HG02973 (cell line): ENCODE data around the gene WDR4.
"Not testable (repeated sequence)": the region's sequence is repeated elsewhere in the genome, so short reads cannot be mapped to it uniquely, and the experiment has no call there.

Experiments
- ATAC-seq: cut with Tn5 transposase; IDR thresholded peaks from one replicate; pipeline ENCODE4 v1.9.1; 2021; ENCODE audit warnings: moderate library complexity; ENCODE audit not compliant: unreplicated experiment

WDR4 gene

DNA sequence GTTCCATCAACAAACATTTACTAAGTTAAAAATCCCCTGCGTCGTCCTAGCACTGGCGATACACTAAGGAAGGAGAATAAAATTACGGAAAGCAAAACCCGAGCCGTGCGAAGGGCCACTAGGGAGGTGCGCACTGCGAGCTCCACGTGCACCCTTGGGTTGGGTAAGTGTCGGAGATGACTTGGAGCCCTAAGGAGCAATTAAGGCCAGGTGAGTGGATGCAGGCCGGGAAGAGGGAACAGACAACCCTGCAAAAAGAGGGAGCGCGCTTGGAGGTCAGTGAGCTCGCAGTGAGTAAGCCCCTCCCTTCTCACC, 704 bp downstream of the WDR4 start:
- ATAC-seq: peak; percentile 13

DNA sequence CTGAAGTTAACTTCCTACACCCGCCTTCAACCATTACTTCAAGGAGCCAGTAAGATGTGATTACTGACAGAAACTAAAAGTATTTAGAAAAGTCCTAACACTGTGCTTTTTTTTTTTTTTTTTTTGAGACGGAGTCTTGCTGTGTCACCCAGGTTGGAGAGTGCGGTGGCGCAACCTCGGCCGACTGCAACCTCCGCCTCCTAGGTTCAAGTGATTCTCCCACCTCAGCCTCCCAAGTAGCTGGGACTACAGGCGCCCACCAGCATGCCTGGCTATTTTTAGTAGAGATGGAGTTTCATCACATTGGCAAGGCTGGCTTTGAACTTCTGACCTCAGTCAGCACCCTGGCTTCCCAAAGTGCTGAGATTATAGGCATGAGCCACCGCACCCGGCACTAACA, 3.5 kb downstream of the WDR4 start:
- ATAC-seq: not testable (repeated sequence)

GRCh38 chr21:42873096-42873495, 6.2 kb downstream of the WDR4 start:
- no peak for ATAC-seq

GRCh38 chr21:42868196-42868595, 11.1 kb downstream of the WDR4 start:
- ATAC-seq: no peak

DNA sequence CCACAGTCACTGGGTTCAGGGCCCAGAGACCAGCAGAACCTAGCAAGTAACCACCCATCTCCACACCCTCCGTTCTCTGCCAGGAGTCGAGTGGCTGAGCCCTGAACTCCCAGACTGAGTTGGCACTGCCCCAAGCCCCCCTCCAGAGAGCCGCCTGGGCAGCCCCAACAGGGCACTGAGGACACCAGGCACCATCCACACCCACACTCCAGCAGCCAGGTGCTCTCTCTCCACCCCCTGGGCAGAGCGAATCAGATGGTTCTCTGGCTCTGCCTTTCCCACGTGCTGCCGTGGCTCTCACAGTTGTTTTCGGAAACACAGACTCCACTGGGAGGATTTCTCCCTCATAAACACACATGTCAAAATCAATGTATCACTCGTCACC, 13.6 kb downstream of the WDR4 start:
- ATAC-seq: no peak

- no peak for ATAC-seq
Measured at GRCh38 chr21:42864815-42865775, 14.2 kb downstream of the WDR4 start.

GRCh38 chr21:42864286-42864685, 15.1 kb downstream of the WDR4 start:
- ATAC-seq: no peak

DNA sequence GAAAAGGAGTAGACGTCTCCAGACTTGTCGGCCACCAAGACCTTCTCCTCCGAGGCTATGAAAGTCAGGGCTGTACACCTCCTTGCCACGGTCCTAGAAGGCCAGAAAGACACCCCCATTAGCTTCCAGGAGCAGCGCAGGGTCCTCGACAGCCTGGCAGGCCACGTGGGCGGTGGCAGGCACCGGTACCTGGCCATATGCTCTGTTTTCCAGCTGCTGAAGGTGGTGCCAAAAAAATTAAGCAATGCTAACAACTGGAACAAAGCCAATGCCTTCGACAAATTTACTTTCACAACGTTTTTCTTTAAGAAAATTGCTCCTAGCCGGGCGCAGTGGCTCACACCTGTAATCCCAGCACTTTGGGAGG, 15.9 kb downstream of the WDR4 start:
- ATAC-seq: no peak

- ATAC-seq: no peak
Measured at GRCh38 chr21:42862774-42863503, 16.4 kb downstream of the WDR4 start.

- no peak for ATAC-seq
Measured at GRCh38 chr21:42861848-42862400, 17.4 kb downstream of the WDR4 start.

DNA sequence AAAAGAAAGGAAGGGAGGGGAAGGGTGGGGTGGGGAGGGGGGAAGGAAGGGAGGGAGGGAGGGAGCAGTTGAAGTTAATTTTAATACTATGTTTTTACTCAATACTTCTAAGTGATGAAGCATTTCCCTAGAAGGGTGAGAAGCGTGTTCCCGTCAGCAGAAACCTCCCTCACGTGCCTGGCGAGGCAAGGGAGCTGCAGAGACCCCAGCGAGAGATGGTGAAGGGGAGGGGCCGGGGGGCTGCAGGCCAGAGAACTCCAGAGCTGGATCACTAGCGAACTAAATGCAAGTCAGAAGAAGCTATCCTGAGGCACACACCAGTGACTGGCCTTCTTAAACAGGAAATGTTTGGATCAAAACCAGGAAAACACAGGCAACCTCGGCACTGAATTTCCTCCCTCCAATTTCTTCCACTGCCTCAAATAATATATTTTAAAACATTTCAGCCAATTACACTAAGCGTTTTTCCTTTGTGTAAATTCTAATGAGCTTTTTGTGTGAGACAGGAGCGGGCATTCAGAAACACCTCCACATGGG, 18.0 kb downstream of the WDR4 start:
- no peak for ATAC-seq

DNA sequence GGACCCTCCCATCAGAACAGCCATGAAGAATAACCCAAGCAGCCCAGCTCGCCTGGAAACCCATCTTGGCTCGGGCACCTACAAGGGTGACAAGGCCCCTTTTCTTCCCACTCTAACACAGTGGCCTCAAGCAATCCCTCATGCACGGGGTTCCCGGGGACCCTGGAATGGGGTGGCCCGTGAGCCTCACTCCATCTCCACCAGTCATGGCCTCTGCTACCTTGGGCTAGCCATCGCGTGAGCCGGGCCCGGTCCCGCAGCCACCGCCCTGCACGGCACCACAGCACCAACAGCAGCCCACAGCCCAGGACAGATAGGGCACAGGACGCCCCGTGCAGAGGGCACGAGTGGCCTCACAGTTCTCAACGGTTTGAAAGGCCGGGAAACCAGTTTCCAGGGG, 19.0 kb downstream of the WDR4 start:
- ATAC-seq: no peak

GRCh38 chr21:42859891-42860230, 19.5 kb downstream of the WDR4 start:
- ATAC-seq: no peak

DNA sequence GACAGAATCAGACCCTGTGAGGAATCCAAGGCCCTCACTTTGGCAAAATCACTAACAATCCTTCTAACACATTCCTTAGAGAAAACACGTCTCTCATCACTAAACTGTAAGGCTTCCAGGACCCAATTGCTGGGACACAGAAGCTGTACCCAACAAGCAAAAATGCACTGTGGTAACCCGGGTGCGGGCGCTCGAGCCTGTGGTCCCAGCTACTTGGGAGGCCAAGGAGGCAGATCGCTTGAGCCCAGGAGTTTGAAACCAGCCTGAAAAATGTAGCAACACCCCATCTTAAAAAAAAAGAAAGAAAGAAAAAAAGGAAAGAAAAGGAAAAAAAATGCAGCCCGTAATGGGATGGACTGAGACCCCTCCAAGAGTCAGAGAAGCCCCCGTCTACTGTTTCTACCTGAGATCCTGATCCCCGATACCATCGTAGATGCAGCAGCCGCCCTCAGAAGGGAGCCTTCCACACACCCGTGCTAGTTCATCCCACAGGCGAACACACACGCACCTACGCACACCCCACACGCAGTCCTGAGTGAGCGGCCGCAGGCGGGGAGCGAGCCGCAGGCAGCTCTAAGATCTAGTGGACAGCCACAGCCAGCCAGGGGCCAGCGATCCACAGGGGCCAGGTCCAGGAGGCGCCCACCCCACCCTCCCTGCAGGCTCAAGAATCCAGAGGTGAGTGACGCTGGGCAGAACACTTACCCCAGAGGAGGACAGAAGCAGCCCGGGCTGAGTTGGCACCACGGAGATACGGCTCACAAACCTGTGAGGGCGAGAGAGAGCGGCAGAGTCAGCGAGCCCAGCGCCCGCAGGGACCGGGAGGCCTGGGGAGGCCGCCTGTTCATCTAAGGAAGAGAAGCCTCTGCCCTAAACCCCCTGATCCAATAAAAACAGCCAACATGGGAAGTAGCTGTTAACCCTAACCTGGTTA, 20.1 kb downstream of the WDR4 start:
- ATAC-seq: no peak

DNA sequence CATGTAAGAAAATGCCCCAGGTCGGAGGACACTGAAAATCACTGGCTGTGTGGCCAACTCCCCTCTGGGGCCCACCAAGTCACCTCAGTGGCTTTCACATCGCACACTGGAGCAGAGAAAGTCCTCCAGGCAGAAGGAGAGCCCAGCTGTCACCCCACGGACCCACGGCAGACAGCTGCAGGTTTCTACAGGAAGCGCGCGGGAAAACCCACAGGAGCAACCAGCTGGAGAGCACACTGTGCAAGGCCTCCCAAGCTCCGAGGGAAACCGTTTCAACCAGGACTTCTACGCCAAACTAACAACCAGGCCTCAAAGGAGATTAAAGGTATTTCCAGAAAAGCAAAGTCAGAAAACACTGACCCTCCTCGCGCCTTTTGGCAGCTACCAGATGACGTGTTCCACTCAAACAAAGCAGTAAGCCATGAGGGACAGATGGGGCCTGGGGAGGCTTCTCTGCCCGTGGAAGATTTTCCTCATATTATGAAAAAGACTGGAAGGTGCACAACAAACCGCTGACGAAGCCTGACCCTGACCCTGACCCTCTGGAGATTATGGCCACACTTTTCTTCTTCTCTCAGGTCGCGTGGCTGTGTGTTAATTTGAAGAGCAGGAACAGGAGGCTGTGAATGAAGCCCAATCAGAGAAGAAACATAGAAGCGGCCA, 21.0 kb downstream of the WDR4 start:
- ATAC-seq: no peak

DNA sequence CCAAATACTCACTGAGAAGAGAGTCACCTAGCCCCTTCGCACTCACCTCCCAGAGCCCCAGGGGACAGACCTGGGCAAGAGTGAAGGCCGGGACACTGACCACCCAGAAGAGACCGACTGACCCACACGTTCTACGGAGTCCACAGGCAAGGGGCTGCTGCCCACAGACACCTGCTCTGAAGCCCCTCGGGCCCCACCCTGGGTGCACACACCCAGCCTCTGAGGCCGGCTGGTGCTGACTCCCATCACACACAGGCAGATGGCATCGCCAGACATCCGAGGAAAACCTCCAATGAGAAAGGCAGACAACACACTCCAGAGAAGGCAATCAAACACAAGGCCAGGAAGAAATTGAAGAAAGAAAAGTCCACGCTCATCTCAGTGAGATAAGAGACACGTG, 22.1 kb downstream of the WDR4 start:
- ATAC-seq: no peak

DNA sequence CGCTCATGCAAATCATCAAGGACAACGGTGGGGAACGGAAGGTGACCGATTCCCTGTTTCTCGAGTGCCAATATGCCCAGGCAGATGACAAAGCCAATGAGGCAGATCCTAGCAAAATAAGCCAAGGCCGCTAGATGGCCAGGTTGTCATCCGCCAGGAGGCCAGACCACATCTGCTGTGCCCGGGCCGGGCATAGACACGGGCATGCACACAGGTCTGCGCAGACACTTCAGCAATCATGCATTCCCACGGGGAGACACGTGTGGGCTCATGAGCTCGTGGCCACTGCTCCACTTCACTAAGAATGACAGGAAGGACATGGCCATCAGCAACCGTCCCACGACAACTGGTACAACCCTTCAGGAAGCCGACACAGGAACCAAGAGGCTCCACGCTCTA, 23.4 kb downstream of the WDR4 start:
- ATAC-seq: no peak

DNA sequence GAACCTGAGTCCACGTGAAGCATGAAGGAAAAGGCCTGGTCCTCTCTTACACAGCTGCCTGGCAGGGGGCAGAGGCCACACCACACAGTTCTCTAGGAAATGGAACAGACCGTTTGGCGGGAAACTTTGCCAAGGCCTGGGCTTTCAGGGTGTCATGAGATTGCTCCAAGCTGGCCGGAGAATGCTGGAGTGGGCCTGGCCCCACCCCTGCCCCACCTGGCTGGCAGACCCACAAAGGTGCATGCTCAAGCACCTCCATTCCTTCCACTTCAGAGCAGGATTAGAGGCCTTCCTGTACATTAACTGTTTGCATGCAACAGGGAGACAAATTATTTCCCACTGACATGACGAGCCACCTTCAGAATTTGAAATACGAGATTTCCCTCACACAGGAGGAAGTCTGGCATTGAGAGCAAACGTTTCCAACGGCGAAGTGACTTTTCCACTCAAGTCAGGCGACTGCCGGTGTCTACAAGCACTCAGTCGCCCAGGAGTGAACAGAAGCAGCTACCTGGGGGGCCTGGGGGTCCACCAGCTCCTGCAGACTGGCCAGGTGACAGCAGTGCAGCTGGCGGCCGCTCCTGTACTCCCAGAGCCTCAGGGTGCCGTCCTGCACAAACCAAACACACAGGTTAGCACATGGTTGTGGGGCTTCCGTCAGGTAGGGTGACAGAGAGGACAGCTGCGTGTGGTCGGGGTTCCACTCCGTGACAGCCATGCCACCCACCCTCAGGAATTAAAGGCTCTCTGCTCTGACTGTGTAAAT, 24.0 kb downstream of the WDR4 start:
- ATAC-seq: no peak

DNA sequence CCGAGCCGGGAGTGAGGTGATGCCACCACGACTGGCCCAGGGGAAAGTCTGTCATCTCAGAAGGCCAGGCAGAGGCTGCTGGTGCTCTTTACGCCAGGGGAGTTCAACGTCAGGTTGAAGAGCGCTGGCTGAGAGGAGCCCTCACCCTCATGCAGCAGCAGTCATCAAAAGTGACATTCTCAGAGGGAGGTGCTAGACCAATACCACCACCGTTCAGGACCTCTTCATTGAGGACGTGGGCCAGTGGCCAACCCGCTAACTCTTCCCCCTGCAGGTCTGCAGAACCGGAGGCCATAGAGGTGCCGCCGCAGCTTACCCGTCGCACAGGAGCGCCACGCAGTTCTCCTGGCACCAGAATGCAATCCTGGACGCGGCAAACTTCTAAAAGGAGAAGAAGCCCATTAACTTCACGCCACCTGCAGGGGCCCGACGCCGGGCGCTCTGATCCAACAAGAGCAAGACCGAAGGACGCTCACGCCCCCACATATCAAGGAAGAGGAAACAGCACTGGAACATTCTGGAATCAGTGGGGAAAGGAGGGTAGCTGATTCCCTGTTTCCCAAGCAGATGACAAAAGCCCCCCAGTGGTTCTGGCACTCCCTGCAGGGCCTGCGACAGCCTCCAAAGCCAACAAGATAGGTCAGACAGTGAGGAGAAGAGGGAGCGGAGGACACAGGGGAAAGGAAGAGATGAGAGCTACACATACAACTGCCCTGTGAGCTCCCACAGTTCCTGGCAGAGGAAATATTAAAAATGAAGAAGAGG, 24.9 kb downstream of the WDR4 start:
- no peak for ATAC-seq
